HEK293 (cell line): ENCODE measurements around the gene RAI14.

Source experiments
- CTCF ChIA-PET: fragments of 350-600 bp; formaldehyde crosslinking; extraction: SDS; loops from one replicate; lab custom pipeline; 2021; ENCODE audit warnings: antibody characterized with exemption; lab: Yijun Ruan, JAX
- POLR2A ChIA-PET: fragments of 300-600 bp; formaldehyde crosslinking; extraction: SDS; loops from one replicate; lab custom pipeline; 2020; ENCODE audit warnings: antibody characterized with exemption, inconsistent platforms; lab: Yijun Ruan, JAX
- H3K27ac ChIP-seq: fragments of 200-500 bp; sonication (Bioruptor generic); 2 replicates; pipeline ENCODE4 v1.5.1; 2014; ENCODE audit warnings: low read depth, low read length, control low read depth, inconsistent platforms; ENCODE audit errors: extremely low read depth
- H3K36me3 ChIP-seq, 2 experiments: fragments of 200-500 bp in 1 of 2; sonication (Bioruptor generic) in 1 of 2; 1 replicate in 1 of 2; 2 replicates in 1 of 2; pipeline ENCODE4 v1.5.1; 2014 to 2017; ENCODE audit warnings: inconsistent platforms in 2 of 2, low read length in 2 of 2; ENCODE audit not compliant: control insufficient read depth in 2 of 2, insufficient read depth in 1 of 2
- H3K4me1 ChIP-seq: fragments of 200-500 bp; sonication (Bioruptor generic); 2 replicates; pipeline ENCODE4 v1.5.1; 2014; ENCODE audit warnings: mild to moderate bottlenecking, low read length, inconsistent platforms; ENCODE audit not compliant: control insufficient read depth, insufficient read depth
- H3K4me3 ChIP-seq: 2 replicates; pipeline ENCODE4 v1.5.1; 2011; ENCODE audit warnings: low read depth, mild to moderate bottlenecking, control low read depth, low read length, moderate library complexity
- H3K9me3 ChIP-seq: fragments of 200-500 bp; sonication (Bioruptor generic); 2 replicates; pipeline ENCODE4 v1.5.1; 2014; ENCODE audit warnings: low read depth, low read length, inconsistent platforms; ENCODE audit not compliant: control insufficient read depth, insufficient read depth
- BCL11B ChIP-seq: fragments of 450-650 bp; formaldehyde crosslinking; IDR thresholded peaks from 2 replicates; pipeline ENCODE4 v1.5.1; 2016; ENCODE audit warnings: low read depth, missing biosample characterization, missing genetic modification characterization
- EGR2 ChIP-seq: fragments of 450-650 bp; formaldehyde crosslinking; IDR thresholded peaks from 2 replicates; pipeline ENCODE4 v1.5.1; 2016; ENCODE audit warnings: low read depth, missing biosample characterization, missing genetic modification characterization
- FEZF1 ChIP-seq: fragments of 450-650 bp; formaldehyde crosslinking; IDR thresholded peaks from 2 replicates; pipeline ENCODE4 v1.5.1; 2016; ENCODE audit warnings: missing biosample characterization, missing genetic modification characterization
- GLIS1 ChIP-seq: fragments of 450-650 bp; formaldehyde crosslinking; IDR thresholded peaks from 2 replicates; pipeline ENCODE4 v1.5.1; 2016; ENCODE audit warnings: missing biosample characterization, missing genetic modification characterization
- IKZF3 ChIP-seq: fragments of 450-650 bp; IDR thresholded peaks from 2 replicates; pipeline ENCODE4 v1.5.0; 2018; ENCODE audit warnings: missing biosample characterization, mild to moderate bottlenecking, missing genetic modification characterization, moderate library complexity
- KLF10 ChIP-seq: fragments of 450-650 bp; IDR thresholded peaks from 2 replicates; pipeline ENCODE4 v1.5.1; 2018; ENCODE audit warnings: missing biosample characterization, mild to moderate bottlenecking, missing genetic modification characterization
- PRDM1 ChIP-seq: fragments of 450-650 bp; formaldehyde crosslinking; IDR thresholded peaks from 2 replicates; pipeline ENCODE4; 2016; ENCODE audit warnings: missing biosample characterization, missing genetic modification characterization
- RBAK ChIP-seq: fragments of 450-650 bp; formaldehyde crosslinking; IDR thresholded peaks from 2 replicates; pipeline ENCODE4 v1.5.1; 2016; ENCODE audit warnings: missing biosample characterization, missing genetic modification characterization
- WT1 ChIP-seq: fragments of 450-650 bp; formaldehyde crosslinking; IDR thresholded peaks from 2 replicates; pipeline ENCODE4 v1.5.1; 2016; ENCODE audit warnings: missing biosample characterization, missing genetic modification characterization
- ZBTB17 ChIP-seq: fragments of 450-650 bp; formaldehyde crosslinking; IDR thresholded peaks from 2 replicates; pipeline ENCODE4 v1.5.1; 2016; ENCODE audit warnings: missing biosample characterization, missing genetic modification characterization
- ZBTB21 ChIP-seq: fragments of 450-650 bp; formaldehyde crosslinking; IDR thresholded peaks from 2 replicates; pipeline ENCODE4 v1.5.1; 2017; ENCODE audit warnings: missing biosample characterization, missing genetic modification characterization
- ZBTB7A ChIP-seq: fragments of 450-650 bp; formaldehyde crosslinking; IDR thresholded peaks from 2 replicates; pipeline ENCODE4 v1.5.1; 2016; ENCODE audit warnings: low read depth, missing biosample characterization, missing genetic modification characterization
- ZFP69B ChIP-seq: fragments of 450-650 bp; formaldehyde crosslinking; IDR thresholded peaks from 2 replicates; pipeline ENCODE4 v1.5.1; 2016; ENCODE audit warnings: missing biosample characterization, missing genetic modification characterization
- ZNF121 ChIP-seq: fragments of 450-650 bp; formaldehyde crosslinking; IDR thresholded peaks from 2 replicates; pipeline ENCODE4 v1.5.1; 2016; ENCODE audit warnings: missing biosample characterization, missing genetic modification characterization
- ZNF202 ChIP-seq: fragments of 450-650 bp; formaldehyde crosslinking; IDR thresholded peaks from 2 replicates; pipeline ENCODE4 v1.5.1; 2016; ENCODE audit warnings: missing biosample characterization, missing genetic modification characterization, borderline replicate concordance
- ZNF223 ChIP-seq: fragments of 450-650 bp; formaldehyde crosslinking; IDR thresholded peaks from 2 replicates; pipeline ENCODE4 v1.5.1; 2016; ENCODE audit warnings: missing biosample characterization, missing genetic modification characterization
- ZNF324 ChIP-seq: fragments of 450-650 bp; formaldehyde crosslinking; IDR thresholded peaks from 2 replicates; pipeline ENCODE4 v1.5.1; 2016; ENCODE audit warnings: missing biosample characterization, missing genetic modification characterization
- ZNF341 ChIP-seq: fragments of 450-650 bp; formaldehyde crosslinking; IDR thresholded peaks from 2 replicates; pipeline ENCODE4; 2016; ENCODE audit warnings: low read depth, missing biosample characterization, missing genetic modification characterization
- ZNF366 ChIP-seq: fragments of 450-650 bp; formaldehyde crosslinking; conservative IDR thresholded peaks from 2 replicates; pipeline ENCODE4 v1.5.1; 2016; ENCODE audit warnings: missing biosample characterization, missing genetic modification characterization
- ZNF416 ChIP-seq: fragments of 450-650 bp; formaldehyde crosslinking; IDR thresholded peaks from 2 replicates; pipeline ENCODE4 v1.5.1; 2016; ENCODE audit warnings: missing biosample characterization, missing genetic modification characterization
- ZNF514 ChIP-seq: fragments of 450-650 bp; formaldehyde crosslinking; IDR thresholded peaks from 2 replicates; pipeline ENCODE4 v1.5.1; 2016; ENCODE audit warnings: missing biosample characterization, missing genetic modification characterization
- ZNF529 ChIP-seq: fragments of 450-650 bp; formaldehyde crosslinking; IDR thresholded peaks from 2 replicates; pipeline ENCODE4 v1.5.1; 2017; ENCODE audit warnings: missing genetic modification characterization, missing biosample characterization; ENCODE audit not compliant: insufficient replicate concordance
- ZNF585B ChIP-seq: fragments of 450-650 bp; formaldehyde crosslinking; IDR thresholded peaks from 2 replicates; pipeline ENCODE4 v1.5.1; 2016; ENCODE audit warnings: missing biosample characterization, missing genetic modification characterization
- ZNF596 ChIP-seq: fragments of 450-650 bp; IDR thresholded peaks from 2 replicates; pipeline ENCODE4 v1.5.0; 2018; ENCODE audit warnings: missing biosample characterization, mild to moderate bottlenecking, missing genetic modification characterization, moderate library complexity
- ZNF629 ChIP-seq: fragments of 450-650 bp; formaldehyde crosslinking; IDR thresholded peaks from 2 replicates; pipeline ENCODE4 v1.5.1; 2017; ENCODE audit warnings: missing biosample characterization, missing genetic modification characterization
- ZNF664 ChIP-seq: fragments of 450-650 bp; formaldehyde crosslinking; IDR thresholded peaks from 2 replicates; pipeline ENCODE4 v1.5.1; 2016; ENCODE audit warnings: missing biosample characterization, missing genetic modification characterization
- ZNF707 ChIP-seq: fragments of 450-650 bp; formaldehyde crosslinking; IDR thresholded peaks from 2 replicates; pipeline ENCODE4 v1.5.1; 2016; ENCODE audit warnings: missing biosample characterization, missing genetic modification characterization
- ZNF785 ChIP-seq: fragments of 450-650 bp; formaldehyde crosslinking; IDR thresholded peaks from 2 replicates; pipeline ENCODE4 v1.5.1; 2016; ENCODE audit warnings: missing biosample characterization, missing genetic modification characterization
- ZSCAN16 ChIP-seq: fragments of 450-650 bp; formaldehyde crosslinking; IDR thresholded peaks from 2 replicates; pipeline ENCODE4 v1.5.1; 2016; ENCODE audit warnings: missing biosample characterization, missing genetic modification characterization
- TF ChIP-seq, protein P1 (sequence below): fragments of 450-650 bp; formaldehyde crosslinking; IDR thresholded peaks from 2 replicates; pipeline ENCODE4 v1.5.1; 2016; ENCODE audit warnings: missing biosample characterization, missing genetic modification characterization
- TF ChIP-seq, protein P2 (sequence below): fragments of 450-650 bp; formaldehyde crosslinking; IDR thresholded peaks from 2 replicates; pipeline ENCODE4 v1.5.1; 2016; ENCODE audit warnings: missing biosample characterization, missing genetic modification characterization
- TF ChIP-seq, protein P3 (sequence below): IDR thresholded peaks from 2 replicates; pipeline ENCODE4 v1.6.1; 2011; ENCODE audit warnings: mild to moderate bottlenecking, low read depth, low read length, borderline replicate concordance
- TF ChIP-seq, protein P4 (sequence below): fragments of 450-650 bp; formaldehyde crosslinking; IDR thresholded peaks from 2 replicates; pipeline ENCODE4 v1.5.1; 2016; ENCODE audit warnings: missing biosample characterization, missing genetic modification characterization

The RAI14 gene

DNA sequence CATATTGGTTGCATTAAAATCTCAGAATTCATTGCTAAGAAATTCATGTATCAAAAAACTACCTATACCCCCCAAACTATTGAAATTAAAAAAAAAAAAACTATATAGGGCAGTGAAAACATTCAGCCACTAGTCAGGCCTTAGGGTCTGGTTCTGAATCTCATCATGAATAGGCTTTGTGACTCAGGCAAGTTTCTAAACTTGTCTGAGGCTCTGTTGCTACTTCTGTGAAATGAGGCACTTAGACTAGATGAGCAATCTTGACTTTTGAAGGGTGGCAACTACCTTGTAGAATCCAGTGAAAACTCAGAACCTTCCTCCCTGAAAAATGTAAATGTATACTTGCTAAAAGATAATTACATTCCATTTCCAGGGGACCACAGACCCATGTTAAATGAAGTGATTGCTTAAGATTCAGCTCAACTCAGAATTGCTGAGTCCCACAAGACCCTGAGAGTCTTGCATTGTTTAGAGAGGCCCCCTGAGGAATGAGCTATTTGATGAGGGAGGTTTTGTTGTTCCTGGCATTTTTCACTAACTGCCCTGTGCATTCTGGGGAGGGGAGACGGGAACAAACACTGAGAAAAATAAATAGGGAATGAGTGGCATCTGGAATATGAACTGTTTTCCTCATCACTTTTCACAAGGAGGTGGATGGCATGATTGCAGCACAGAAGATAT, 29.5 kb downstream of the RAI14 start (continued):
- TF ChIP-seq IKZF3 (peak; percentile 61; the same call in 1 of the 2 replicates), ZNF341 (tag by site-specific recombination) (peak; percentile 49), ZBTB17 (tag by site-specific recombination) (peak; percentile 72), WT1 (peak; percentile 95), ZFP69B (no peak), RBAK (tag by site-specific recombination) (no peak), GLIS1 (tag by site-specific recombination) (peak; percentile 35; the same call in 1 of the 2 replicates), FEZF1 (tag by site-specific recombination) (peak; percentile 31; the same call in 1 of the 2 replicates), PRDM1 (tag by site-specific recombination) (no peak)
- TF ChIP-seq, protein P1, sequence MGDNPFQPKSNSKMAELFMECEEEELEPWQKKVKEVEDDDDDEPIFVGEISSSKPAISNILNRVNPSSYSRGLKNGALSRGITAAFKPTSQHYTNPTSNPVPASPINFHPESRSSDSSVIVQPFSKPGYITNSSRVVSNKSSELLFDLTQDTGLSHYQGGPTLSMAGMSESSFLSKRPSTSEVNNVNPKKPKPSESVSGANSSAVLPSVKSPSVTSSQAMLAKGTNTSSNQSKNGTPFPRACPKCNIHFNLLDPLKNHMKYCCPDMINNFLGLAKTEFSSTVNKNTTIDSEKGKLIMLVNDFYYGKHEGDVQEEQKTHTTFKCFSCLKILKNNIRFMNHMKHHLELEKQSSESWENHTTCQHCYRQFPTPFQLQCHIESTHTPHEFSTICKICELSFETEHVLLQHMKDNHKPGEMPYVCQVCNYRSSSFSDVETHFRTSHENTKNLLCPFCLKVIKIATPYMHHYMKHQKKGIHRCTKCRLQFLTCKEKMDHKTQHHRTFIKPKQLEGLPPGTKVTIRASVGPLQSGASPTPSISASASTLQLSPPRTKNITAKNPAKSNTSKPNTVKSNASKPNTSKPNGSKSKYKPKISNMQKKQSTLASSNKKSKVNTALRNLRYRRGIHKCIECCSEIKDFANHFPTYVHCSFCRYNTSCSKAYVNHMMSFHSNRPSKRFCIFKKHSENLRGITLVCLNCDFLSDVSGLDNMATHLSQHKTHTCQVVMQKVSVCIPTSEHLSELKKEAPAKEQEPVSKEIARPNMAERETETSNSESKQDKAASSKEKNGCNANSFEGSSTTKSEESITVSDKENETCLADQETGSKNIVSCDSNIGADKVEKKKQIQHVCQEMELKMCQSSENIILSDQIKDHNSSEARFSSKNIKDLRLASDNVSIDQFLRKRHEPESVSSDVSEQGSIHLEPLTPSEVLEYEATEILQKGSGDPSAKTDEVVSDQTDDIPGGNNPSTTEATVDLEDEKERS (tag by site-specific recombination) = no peak

DNA sequence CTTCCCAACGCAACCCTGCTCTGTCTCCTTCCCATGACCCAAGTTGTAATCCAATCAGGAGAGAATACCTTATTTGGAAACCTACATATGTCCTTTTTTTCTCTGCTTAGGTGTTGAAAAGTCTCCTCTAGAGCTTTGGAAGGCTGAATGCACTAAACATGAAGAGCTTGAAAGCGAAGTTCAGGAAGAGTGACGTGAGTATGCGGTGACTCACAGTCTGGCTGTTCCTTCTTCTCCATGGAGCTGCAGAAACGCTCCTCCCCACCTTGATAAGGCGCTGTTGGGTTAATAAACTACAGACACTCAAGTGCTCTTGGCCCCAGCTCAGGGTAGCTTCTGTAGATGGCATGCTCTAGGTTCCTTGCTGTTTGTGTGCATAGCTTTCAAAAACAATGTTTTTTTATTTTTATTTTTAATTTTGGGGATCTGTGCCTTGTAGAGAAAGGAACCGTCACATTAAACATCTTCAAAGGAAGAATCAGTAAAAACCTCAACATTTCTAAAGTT, 30.7 kb downstream of the RAI14 start:
- Histone ChIP-seq H3K9me3 (no peaks in the 10 kb centered on the region), H3K4me3 (no peak overlapping the region), H3K4me1 (peaks cover 51% of the 10 kb centered on the region), H3K27ac (peak overlapping the region; percentile 51), H3K36me3 (peaks cover 9 to 17% of the 10 kb centered on the region in 2 experiments)
- POLR2A ChIA-PET = interaction anchor here (0.8 to 2.0 kb wide), 9 partner anchors 10 to 243 kb away, joined by 3 to 9 read pairs (median 3); partner anchors contain the start of genes DNAJC21, RAI14 and TTC23L
- CTCF ChIA-PET = interaction anchor here (0.6 to 3.0 kb wide), 18 partner anchors 10 to 1248 kb away, joined by 3 to 20 read pairs (median 4); no protein-coding TSS in a partner anchor
- TF ChIP-seq ZSCAN16 (peak; percentile 91), ZNF707 (tag by site-specific recombination) (no peak), ZNF529 (tag by site-specific recombination) (no peak), BCL11B (tag by site-specific recombination) (no peak), ZNF202 (tag by site-specific recombination) (no peak), ZNF223 (tag by site-specific recombination) (no peak), ZNF785 (no peak), EGR2 (tag by site-specific recombination) (no peak), ZNF121 (tag by site-specific recombination) (no peak), ZNF585B (tag by site-specific recombination) (no peak), ZNF324 (tag by site-specific recombination) (peak; percentile 31; the same call in 1 of the 2 replicates), ZNF629 (tag by site-specific recombination) (peak; percentile 89), ZNF366 (tag by site-specific recombination) (peak; percentile 92), KLF10 (tag by site-specific recombination) (peak; percentile 18; the same call in 1 of the 2 replicates), ZNF341 (tag by site-specific recombination) (peak; percentile 99), ZNF596 (no peak), ZNF514 (no peak), ZBTB21 (tag by site-specific recombination) (peak; percentile 64), ZBTB7A (tag by site-specific recombination) (no peak), ZNF416 (tag by site-specific recombination) (no peak), ZNF664 (tag by site-specific recombination) (no peak)
- TF ChIP-seq, protein P2, sequence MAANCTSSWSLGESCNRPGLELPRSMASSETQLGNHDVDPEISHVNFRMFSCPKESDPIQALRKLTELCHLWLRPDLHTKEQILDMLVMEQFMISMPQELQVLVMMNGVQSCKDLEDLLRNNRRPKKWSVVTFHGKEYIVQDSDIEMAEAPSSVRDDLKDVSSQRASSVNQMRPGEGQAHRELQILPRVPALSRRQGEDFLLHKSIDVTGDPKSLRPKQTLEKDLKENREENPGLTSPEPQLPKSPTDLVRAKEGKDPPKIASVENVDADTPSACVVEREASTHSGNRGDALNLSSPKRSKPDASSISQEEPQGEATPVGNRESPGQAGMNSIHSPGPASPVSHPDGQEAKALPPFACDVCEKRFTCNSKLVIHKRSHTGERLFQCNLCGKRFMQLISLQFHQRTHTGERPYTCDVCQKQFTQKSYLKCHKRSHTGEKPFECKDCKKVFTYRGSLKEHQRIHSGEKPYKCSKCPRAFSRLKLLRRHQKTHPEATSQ (tag by site-specific recombination) = no peak
- TF ChIP-seq, protein P3, sequence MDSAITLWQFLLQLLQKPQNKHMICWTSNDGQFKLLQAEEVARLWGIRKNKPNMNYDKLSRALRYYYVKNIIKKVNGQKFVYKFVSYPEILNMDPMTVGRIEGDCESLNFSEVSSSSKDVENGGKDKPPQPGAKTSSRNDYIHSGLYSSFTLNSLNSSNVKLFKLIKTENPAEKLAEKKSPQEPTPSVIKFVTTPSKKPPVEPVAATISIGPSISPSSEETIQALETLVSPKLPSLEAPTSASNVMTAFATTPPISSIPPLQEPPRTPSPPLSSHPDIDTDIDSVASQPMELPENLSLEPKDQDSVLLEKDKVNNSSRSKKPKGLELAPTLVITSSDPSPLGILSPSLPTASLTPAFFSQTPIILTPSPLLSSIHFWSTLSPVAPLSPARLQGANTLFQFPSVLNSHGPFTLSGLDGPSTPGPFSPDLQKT = no peak
- TF ChIP-seq, protein P4, sequence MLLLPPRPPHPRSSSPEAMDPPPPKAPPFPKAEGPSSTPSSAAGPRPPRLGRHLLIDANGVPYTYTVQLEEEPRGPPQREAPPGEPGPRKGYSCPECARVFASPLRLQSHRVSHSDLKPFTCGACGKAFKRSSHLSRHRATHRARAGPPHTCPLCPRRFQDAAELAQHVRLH (tag by site-specific recombination) = peak; percentile 28; the same call in 1 of the 2 replicates
